IPS DF 4.7 (cell line): ENCODE data around the gene ANGPT4.
A peak's percentile ranks its signal among the peaks of the same experiment; 100 is the strongest.
"Not testable (repeated sequence)": the region's sequence is repeated elsewhere in the genome, so short reads cannot be mapped to it uniquely, and the experiment has no call there.

Source experiments
- DNase-seq: peaks from one replicate; pipeline ENCODE4 v3.0.0-alpha.2; 2013; ENCODE audit warnings: low spot score; ENCODE audit errors: extremely low read depth

ANGPT4 gene

DNA sequence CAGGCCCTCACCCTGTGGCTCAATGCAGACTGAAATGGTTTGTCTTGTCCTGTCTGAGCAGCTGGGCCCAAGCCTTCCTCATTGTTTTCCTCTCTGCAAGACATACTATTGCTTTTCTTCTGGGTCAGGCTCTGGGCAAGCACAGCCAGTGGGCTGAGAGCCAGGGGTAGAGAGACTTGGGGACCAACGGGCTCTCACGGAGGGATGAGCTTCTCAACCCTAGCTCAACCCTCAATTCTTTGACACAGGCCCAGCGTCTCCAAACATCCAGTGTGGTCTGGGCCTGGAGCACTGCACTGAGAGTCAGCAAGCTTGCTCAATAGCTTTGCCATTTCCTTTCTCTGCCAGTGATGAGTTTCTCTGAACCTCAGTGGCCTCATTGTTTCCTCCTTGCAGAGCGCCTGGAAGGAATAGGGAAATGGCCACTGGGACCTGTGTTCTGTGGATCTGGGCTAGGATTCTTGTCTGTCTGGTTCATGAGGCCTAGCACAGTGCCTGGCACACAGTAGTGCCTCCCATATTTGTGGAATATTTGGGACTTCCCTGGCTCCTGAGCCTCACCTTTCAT lies 9.3 kb downstream of the ANGPT4 start:
- DNase-seq, result no peak

DNA sequence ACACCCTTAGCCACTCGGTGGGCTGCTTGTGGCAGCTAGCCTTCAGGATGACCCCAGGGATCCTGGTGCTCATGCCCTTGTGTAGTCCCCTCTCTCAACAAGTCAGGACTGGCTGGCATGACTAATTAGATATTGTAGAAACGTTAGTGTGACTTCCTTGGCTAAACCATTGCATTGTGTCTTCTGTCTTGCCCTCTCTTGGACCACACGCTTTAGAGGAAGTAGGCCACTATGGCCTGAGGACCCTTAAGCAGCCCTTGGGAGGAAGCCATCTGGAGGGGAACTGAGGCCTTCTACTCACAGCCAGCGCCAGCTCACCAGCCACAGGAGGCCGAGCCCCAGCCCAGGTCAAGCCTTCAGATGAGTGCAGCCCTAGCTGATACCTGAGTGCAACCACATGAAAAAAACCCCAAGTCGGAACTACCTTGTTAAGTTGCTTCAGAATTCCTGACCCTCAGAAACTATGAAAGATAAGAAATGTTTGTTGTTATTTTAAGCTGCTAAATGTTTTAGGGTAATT lies 10.1 kb downstream of the ANGPT4 start:
- DNase-seq, result no peak

DNA sequence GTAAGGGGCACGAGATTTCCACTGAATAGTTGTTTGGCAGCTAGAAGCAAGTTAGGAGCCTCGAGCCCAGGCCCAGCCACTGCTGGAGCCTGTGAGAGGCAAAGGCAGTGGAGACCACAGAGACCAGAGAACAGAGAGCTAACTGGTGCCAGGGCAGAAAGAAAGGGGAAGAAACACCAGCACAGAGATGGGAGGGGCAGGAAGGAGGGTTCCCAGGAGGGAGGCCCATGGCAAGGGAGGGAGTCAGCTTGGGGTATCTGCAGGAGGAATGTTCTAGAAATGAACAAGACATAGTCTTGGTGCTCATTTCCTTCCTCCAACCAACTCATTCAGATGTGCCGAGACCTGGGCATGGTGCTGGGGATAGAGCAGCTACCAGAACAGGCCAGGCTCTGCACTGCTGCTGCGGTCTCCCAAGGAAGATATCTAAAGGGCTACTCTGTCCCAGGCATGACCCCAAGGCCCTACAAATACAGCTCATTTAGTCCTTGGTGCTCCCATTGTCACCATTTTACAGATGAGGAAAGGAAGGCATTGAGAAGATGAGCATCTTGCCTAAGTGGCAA lies 10.7 kb downstream of the ANGPT4 start:
- DNase-seq, result no peak

DNA sequence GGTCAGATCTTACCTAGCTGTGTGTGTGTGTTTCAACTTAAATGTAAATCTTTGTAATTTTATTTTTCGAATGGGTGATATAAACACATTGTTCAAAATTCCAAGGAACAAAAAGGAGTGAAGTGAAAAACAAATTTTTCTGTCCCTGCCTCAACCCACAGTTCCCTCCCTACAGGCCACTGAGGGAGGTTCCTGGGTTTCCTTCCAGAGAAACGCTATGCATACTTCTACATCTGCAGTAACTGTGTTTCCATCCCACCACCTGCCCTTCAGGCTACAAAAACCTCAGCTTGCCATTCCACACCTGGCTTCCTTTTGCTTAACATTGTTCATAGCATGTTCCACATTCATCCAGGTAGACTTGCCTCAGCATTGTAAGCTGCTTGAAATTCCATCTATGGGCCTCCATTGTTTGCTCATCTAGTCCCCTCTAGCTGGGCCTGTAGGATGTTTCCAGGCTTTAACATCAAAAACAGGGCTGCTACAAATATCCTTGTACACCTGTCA lies 12.0 kb downstream of the ANGPT4 start:
- DNase-seq, result no peak

DNA sequence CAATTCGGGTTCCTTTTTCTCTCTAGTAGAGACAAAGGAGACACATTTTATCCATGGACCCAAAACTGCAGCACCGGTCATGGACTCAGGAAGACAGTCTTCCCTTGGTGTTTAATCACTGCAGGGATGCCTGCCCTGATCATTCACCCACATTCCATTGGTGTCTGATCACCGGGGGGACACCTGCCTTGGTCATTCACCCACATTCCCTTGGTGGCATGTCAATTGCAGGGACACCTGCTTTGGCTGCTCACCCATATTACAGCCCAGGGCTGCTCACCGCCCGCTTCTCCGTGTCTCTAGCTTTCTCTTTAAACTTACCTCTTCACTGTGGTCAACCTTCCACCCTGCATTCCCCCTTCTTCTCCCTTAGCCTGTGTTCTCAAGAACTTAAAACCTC lies 18.7 kb downstream of the ANGPT4 start:
- not testable (repeated sequence) for DNase-seq

DNA sequence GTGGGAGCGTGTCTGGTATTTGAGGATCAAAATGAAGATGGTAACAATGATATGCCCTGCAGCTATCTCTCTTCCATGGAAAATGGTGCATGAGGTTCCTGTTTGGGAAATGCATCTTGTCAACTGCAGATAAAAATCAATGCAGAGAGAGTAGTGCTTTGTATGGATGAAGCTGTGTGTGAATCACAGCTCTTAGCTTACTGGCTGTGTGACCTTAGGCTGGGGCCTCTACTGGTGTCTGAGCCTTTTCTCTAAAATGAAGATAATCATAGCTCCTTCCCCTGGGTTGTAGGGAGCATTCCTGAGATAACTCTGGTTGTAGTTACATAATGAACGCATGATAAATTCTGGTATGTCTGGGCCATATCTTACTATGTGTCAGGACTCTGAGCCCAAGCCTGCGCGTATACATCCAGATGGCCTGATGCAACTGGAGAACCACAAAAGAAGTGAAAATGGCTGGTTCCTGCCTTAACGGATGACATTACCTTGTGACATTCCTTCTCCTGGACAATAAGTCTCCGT lies 19.6 kb downstream of the ANGPT4 start:
- DNase-seq, result no peak

DNA sequence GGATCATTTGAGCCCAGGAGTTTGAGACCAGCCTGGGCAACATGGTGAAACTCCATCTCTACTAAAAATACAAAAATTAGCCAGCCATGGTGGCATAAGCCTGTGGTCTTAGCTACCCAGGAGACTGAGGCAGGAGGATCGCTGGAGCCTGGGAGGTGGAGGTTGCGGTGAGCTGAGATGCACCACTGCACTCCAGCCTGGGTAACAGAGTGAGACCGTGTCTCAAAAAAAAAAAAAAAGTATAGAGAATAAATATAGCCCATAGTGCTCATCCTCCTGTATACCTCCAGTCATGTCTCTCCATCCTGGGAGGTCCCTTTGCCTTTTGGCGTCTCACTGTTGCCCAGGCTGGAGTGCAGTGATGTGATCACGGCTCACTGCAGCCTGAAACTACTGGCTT lies 23.8 kb downstream of the ANGPT4 start:
- not testable (repeated sequence) for DNase-seq

DNA sequence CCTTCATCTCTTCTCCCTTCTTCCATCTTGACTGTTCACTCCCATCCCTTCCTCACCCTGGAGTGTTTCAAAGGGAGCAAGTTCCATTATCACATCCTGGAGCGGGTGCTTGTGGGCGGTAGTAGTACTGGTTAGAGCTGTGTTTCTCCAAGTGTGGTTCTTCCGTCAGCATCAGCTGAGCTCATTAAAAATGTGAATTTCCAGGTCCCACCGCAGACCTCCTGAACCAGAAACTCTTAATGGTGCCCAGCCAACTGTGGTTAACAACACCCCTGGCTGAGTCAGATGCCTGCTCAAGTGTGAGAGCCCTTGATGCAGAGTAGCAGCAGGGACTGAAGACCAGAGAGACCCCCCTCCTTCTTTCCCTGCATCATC lies 24.4 kb downstream of the ANGPT4 start:
- no peak for DNase-seq

DNA sequence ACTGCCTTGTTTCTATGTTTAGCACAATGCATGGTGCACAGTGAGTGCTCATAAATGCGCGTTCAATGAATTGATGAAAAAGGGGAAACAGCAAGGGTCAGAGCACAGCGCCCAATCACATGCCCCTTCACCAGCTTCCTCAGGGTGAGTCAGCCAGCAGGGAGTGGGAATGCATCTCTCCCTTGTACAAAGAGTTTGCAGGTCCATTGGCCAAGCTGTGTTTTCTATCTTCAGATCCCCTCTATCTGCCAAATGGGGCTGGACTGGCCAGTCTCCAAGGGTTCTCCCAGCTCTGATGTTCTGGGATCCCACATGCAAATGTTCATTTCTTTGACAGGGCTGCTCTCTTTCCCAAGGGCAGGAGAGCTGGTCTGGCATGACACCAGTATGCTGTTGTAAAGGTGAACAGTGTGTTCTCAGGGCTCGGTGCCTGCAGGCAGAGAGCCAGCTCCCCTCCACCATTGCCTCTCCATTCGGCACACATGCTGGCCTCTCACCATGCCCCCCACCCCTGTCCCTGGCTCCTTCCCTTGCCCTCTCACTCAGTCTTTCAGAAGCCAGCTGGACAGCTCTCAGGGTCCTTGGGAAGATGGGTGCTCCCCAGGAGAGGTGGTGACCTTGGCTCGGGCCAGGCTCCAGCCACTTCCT lies 25.0 kb downstream of the ANGPT4 start:
- DNase-seq, result no peak

DNA sequence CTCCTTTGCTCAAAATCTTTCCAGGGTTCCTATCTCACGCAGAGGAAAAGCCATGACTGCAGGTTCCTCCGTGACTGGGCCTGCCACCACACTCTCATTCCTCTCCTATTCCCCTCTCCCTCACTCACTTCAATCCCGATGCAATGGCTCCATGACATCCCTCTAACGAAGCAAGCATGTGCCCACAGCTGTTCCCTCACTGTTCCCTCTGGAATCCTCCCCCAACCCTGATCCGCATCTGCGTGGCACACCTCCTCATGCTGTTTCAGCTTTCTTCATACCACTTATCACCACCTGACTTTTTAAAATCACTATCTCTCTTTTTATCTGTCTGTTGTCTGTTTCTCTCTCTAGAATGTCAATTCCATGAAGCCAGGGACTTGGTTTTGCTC lies 25.5 kb downstream of the ANGPT4 start:
- no peak for DNase-seq

DNA sequence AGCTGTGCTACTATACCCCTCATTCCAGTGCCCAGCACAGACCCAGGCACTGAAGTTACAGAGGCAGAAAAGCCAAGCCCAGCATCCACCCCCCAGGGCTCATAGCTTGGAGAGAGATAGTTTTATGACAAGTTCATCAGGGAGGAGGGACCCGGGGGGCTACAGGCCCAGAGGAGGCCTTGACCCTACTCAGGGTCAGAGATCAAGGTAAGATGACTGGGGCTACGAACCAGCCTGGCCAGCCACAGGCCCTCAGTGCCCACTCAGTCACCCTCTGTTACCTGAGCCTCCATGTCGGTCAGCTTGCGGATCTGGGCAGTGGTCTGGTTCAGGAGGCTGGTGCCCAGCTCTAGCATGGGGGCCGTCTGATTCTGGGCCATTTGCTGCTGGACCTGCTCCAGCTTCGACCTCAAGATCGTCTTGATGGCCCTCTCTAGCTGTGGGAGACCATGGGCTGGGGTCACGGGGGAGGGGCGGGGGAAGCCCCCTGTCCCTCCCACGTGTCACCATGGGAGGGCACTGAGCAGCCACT lies 26.1 kb downstream of the ANGPT4 start:
- DNase-seq, result no peak

DNA sequence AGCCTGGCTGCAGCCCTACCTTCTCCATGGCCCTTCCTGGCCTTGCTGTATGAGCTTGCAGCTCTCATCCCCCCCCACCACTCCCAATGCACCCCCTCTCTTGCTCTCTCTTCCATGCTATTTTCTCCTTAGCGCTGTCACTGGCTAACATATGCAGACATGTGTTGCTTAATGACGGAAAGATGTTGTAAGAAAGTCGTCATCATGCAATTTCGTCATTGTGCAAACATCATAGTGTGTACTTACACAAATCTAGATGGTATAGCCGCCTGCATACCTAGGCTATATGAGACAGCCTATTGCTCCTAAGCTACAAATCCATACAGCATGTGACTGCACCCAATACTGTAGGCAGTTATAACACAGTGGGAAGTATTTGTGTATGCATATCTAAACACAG lies 27.0 kb downstream of the ANGPT4 start:
- DNase-seq, result no peak

DNA sequence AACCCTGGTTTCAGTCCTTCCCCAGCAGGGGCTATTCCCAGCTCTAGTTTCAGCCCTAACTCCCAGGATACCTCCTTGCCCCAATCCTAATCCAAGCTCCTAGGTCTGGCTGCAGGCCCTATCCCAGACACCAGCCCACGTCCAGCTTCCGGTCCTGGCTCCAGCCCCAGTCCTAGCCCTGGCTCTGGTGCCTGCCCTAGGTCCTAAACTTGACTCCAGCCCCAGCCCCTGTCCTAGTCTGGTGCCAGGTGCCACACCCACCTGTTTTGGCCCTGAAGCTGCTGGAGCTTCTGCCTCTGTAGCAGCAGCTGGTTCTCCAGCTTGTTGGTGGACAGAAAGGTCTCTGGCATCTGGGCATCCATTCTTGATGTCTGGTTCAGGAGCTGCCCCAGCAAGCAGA lies 28.1 kb downstream of the ANGPT4 start:
- DNase-seq, result no peak

DNA sequence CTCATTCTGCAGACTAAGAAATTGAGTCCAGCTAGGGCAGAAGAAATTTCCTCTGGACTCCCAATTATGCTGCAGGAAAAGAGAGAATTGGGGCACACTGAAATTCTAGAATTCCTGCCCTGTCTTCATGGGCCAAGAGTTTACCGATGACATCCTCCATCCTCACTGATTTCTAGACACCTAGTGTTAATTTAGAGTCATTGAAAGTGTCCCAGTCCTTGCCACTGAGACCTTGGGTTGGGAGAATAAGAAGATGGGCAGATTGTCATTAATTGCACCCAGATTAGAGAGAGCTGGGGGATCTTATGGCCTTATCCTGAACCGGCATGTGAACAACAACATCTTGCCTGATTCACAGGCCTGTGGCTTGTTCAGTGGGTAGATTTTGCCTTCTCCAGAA lies 29.0 kb downstream of the ANGPT4 start:
- no peak for DNase-seq

DNA sequence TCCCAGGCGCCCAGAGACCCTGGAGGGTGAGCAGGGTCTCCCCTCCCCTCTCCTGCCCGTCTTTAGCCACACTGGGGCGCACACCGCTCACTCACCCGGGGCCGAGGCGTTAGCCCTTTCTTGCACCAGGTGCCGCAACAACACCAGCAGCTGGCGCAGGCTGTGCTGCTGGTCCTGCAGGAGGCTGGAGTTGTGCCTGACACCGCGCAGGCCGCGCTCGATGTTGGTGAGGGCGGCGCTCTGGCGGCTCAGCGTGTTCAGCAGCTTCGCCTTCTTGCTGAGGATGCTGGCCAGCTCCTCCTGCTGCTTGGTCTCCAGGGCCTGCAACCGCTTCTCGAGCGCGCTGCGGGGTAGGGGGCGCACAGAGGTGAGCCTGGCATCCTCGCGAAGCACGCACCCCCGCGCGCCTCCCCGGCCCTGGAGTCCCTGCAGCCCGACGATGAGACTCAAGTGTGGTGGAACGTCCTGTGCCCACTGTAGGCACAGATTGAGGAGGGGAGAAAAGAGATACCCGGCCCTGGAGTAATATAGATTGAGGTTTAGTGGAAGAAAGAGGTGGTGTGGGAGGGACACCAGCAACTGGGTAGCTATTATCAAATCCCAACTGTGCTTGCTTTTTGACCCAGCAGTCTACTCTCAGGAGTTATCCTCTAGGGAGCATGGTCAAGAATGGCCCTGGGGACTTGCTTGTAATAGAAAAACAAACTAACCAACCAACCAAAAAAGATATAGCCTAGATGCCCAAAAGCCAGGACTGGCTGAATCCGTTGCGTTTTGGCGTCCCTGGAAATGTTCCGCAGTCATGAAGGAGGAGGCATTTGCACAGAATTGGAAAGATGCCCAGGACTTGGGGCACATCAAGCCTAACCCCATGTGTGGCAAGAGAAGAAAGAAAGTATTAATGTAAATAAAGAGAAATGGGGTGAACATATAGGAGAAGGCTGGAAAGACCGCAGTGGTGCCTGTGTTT lies 30.9 kb downstream of the ANGPT4 start:
- peak; percentile 60 for DNase-seq

DNA sequence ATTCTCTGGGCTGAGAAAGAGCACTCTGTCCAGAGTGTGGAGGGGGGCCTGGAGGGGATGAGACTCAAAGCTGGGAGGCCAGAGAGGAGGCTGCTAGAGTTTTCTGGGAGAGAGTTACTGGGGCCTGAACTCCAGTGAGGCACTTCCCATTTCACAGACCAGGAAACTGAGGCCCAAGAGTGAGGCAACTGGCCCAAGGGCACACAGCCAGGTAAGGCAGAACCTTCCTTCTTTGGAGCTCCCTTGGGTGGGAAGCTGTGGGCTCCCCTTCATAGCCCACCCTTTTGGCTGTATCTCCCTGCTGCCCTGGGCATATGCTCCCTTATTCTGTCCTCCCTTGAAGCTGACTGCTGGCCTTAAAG lies 34.4 kb downstream of the ANGPT4 start:
- no peak for DNase-seq

DNA sequence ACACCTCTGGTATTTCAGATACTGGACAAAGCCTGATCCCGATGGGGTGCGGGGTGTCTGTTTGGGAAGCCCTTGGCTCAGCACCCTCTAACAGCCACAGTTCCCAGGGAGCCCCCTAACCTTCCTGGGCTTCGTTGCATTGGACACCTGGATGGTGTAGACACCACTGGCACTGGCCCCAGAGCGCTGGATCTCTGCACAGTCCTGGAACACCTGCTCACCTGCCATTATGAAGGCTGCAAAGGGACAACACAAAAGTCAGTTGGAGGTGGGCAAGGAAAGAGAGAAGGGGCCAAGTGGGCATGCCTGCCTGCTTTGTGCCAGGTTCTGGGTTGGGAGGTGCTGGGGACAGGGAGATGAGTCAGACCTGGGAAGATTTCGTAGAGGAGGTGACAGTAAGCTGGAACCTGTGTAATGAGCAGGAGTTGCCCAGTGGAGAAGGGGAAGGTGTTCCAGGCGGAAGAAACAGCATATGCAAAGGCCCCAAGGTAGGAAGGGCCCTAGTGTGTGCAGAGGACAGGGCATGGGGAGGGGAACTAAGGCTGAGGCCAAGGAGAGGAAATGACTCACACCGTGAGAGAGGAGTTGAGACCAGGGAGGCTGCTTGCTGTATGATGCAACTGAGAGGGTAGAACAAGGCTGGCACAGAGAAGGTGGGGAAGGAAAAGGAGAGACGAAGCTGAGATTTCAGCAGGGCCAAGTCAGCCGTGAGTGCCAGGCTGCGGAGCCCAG lies 34.9 kb downstream of the ANGPT4 start:
- no peak for DNase-seq

DNA sequence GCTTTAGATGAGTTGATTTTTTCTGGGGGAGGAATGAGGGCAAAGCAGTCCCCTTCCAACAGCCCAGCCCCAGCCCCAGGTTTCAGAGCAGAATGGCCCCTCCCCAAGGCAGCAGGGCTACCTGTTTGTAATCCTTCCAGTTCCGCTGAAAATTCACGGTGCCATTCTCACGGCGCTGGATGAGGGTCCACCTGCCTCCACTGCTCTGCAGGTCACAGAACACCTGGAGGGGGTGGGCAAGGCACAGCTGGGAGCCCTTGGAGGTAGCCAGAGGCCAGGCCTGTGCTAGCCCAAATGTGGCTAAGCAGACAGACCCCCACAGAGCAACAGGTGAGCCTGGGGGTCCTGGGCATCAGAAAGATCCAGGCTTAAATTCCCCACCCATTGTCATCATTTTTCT lies 36.5 kb downstream of the ANGPT4 start:
- no peak for DNase-seq

DNA sequence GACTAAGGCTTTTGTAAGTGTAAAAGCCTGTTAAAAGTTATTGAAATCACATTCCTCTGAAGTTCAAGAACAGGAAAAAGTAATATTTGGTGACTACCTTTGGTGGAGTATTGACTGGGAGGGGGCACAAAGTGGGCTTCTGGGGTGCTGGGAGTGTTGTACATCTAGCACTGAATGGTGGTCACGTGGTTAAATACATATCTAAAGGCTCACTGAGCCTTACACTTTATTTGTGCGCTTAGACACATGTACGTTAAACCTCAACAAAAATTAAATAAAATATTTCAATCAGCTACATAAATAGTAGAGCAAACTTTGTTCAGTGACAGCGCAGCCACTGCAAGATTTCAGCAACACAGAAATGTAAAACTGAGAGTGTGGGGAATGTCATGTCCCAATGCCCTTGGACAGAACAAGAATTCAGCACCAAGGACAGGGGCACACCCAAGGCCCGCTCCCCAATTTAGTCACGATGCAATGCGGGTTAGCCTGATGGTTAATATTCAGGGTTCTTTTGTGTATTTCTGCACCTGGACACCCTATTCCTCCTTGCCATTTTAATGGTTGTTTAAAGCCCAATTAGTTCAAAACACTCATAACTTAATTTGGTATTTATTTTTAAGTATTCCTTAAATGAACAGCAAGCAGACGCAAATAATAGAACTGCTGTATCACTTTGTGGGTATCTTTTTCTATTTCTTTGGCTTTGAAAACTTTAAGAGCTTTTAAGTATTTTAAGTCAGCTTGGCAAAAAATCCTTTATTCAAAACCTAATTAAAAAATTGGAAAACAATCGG lies 37.4 kb downstream of the ANGPT4 start:
- no peak for DNase-seq

DNA sequence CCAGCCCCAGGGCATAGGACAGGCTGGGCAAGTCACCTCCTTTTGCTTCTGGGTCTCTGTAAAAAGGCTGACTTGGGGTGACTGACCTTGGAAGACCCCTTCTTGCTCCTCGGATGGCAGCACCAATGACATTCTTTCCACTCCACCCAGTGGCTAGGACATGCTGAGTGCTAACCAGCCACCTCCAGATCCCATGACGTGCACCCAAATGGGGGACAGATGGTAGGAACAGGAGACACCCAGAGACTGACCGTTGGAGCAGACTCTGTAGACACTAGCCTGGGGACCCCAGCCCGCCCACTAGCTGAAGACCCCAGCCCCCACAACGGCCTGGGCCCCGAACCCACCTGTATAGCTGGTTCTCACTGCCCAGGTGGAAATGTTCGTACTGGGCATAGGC lies 38.3 kb downstream of the ANGPT4 start:
- DNase-seq, result no peak
